GM19240 (cell line): ENCODE data around the gene BAIAP2L1.

ENCODE experiments used
- DNase-seq: peaks from one replicate; pipeline ENCODE4 v3.0.0; 2011; ENCODE audit warnings: low spot score; ENCODE audit not compliant: insufficient read length

The BAIAP2L1 gene

DNA sequence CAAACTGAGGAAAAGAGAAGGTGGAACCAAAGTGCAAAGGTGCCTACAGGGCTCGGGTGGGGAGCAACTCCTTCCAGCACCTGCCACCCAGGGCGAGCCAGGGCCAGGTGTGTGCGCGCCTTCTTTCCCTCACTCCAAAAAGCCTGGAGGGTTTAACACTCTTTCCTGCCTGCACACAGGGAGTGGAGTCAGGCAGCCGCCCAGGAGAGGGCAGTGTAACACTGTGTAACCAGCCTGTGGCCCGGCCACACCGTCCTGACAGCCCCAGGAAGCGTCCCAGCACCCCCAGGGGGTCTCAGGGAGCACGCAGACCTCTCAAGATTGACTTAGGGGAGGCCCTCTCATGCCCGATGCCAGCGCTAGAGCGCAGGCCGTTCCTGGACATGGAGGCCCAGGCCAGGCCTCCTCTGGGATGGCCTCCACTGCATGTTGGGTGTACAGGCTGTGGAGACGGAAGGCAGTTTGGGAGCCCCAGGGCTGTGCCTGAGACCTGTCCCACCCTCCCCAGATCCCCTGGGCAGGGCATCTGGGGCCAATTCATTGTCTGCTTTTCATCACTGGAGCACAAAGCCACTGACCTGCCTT, 106.0 kb downstream of the BAIAP2L1 start:
- DNase-seq = peak; percentile 66

DNA sequence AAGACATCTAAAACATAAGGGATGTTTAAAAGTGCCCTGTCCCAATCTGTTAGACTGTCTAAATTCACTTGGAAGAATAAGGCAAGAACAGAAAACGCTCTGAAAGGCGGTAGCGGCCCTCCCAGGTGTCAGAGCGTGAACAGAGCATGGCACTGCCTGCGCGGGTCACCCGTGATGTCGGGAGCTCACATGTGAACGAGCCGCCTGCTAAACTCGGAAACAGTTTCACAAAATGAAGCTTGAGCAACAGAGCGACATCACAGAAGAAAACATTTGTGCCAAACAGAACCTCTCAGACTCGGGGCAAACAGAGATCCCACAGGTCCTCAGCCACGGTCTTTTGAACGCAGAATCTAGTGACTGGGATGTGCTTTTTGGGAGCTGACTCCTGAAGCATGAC, 106.6 kb downstream of the BAIAP2L1 start:
- no peak for DNase-seq

DNA sequence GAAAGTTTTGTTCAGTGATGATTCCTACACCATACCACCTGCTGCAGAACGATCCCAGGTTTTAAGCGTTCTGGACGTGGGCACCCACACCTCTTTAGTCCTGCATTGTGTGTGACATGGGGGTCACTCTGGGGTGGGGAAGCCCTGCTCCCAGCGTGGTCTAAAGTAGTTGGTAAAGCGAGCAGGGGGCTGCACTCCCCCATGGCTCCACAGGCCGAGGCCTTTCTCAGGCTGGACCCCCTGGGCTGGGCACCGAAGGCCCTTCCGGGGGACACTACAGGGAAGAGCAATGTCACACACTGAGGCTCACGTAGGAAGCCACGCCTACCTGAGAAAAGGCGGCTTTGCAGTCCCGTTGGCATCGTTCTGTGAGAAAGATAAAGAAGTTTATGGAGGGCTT, 107.1 kb downstream of the BAIAP2L1 start:
- no peak for DNase-seq

DNA sequence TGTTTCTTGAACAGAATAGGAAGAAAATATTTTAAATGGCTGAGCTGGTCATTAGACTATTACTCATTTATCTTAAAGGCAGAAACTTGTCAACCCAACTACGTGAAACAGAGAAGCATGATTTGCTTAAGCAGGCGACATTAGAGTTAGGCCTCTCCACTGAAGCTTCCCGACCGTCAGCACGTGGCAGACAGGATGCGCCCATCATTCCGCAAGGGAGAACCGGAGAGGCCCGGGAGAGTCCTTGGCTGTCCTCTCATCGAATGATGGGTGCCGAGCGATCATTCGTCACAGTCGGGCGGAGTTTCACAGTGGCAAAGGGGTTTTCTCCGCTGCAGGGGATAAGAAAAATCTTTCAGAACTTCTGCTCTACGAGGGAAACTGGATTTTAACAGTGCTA, 107.6 kb downstream of the BAIAP2L1 start:
- no peak for DNase-seq

DNA sequence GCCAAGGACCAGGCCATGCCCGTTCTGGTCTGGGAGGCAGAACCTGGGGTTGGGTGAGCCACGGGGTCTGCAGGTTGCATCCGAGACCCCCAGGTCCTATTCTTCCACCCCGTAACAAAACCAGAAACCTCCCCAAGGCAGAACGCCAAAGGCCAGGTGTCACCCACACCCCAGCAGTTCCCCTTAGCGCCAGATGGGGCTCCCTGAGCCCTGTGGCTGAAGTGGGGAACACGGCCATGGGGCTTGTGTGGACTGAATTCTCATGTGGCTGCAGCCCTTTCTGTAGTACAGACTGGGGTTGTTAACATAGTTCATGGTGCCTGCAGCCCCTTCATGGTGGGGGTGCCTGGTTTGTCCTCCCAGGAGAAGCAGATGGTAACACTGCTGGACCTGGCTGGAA, 109.2 kb downstream of the BAIAP2L1 start:
- no peak for DNase-seq

DNA sequence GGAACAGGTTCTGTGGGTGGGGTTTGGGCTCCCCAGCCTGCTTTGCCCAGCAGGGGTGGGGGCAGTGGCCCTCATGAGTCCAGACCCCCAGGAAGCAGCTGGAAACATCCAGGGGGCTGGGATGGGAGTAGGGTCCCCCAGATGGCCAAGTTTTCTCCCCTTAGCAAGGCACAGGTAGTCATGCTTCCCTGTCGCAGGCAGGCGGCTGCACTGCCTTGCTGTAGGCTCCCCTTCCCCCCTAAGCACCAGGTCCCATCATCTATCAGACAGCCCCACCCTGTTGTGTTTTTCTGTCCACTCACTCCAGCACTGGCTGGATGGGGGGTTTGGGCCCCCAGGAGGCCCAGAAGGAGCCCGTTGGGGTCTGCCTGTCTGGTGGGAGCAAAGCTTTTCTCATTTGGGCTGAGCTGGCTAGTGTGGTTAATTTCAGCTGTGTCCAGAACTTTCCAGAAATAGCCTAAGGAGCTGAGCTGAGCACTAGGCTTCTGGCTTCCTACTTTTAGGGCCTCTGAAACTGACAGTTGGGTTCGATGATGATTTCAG, 111.5 kb downstream of the BAIAP2L1 start:
- DNase-seq = no peak

DNA sequence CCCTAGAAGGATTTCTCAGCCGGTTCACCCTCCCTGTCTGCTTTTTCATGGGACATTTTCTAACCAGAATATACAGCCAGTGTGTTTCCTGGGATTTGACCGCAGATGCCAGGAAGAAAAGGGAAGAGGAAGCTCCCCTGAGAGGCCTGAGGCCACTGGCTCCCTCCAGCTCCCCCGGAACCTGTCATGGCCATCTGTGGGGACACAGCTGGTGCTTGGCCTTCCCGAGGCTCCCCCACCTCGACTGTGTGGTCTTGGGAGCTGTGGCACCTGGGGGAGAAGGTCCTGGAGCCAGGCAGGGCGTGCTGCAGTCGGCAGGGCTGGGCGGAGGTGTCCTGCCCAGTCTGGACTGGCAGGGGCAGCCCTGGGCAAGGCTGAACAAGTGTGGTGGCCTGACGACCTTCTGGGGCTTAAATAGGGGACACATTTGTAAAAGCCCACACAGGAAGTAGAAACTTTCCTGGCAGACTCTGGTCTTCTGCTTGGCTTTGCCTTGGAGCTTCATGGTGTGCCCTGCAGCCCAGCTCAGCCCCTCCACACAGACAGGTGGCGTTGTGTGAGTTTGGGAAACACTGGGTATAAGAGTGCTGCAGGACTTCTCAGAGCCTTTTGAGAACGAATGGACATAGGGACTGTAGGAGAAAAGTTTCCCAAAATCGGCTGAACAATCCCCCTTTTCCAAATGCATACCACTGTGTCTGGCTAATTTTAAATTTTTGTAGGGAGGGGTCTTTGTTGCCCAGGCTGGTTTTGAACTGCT, 112.6 kb downstream of the BAIAP2L1 start:
- no peak for DNase-seq

DNA sequence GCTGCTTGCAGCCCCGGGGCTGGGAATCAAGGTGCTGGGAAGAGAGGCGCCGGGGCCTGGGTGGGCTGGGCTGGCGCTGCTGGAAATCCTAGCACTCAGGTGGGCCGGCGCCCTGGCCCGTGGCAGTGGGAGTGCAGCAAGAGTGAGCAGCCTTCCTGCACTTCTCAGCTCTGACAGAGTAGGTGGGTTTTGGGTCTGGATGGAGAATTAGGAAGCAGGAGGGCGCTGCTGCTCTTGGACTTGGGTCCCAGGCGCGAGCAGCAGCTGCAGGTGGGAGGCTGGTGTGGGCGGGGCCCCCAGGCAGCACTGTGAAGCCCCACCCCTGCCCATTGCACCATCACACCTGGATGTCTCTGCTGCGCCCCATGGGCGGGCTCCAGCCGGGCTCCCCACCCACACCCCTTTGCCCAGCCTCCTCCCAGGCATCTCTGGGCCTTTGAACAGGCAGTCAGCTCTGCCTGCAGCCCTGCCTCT, 113.4 kb downstream of the BAIAP2L1 start:
- no peak for DNase-seq

DNA sequence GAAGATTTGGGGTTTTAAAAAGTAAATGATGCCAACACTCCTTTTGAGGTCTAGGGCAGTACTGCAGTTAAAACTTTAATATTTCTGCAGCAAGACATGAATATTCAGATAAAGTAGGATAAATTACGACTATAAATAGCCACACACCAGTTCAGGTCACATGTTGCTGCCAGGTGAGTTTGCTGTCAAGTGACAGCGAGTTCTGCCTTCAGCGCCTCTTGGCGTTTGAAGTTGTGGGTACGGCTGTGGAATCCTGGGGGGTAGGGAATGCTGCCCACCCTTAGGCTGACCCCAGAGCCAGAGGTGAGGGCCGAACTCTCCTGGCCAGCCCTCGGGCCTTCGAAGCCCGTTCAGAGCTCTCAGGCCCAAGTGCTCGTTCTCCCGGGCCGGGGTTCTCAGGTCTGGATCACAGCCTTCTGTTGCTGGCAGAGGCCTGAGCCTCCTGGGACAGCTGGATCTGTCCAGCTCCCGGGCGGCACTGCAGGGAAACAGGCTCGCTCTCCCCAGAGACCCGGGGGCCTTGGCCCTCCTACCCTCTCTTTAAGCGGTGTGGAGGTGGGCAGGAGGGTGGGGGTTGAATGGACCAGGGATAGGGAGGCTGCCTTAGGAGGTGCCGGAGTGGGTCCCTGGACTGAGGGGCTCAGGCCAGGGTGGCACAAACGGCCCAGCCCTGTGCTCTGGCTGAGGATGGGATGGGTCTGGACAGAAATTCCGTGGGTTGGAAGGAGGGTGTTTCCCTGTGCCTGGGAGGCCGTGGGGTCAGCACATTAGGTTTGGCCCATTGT, 114.0 kb downstream of the BAIAP2L1 start:
- no peak for DNase-seq

DNA sequence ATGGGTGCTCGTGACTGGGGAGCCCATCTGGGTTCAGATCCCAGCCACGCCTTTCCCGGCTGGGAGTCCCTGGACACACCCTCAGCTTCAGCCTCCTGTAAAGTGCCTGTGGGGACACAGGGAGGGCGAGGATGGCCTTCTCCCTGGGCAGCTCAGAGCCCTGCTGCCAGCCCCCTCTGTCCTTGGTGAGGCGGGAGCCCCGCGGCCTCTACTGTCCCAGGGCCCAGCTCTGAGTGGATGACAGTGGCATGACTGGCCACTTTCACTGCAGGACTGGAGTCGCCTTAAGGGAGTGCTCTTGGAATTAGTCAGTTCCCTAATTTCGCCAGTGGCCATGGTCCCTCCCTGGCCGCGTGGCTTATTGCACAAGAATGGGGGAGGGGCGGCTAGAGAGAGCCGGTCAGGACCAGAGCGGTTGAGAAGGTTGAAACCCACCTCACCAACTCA, 114.8 kb downstream of the BAIAP2L1 start:
- no peak for DNase-seq

DNA sequence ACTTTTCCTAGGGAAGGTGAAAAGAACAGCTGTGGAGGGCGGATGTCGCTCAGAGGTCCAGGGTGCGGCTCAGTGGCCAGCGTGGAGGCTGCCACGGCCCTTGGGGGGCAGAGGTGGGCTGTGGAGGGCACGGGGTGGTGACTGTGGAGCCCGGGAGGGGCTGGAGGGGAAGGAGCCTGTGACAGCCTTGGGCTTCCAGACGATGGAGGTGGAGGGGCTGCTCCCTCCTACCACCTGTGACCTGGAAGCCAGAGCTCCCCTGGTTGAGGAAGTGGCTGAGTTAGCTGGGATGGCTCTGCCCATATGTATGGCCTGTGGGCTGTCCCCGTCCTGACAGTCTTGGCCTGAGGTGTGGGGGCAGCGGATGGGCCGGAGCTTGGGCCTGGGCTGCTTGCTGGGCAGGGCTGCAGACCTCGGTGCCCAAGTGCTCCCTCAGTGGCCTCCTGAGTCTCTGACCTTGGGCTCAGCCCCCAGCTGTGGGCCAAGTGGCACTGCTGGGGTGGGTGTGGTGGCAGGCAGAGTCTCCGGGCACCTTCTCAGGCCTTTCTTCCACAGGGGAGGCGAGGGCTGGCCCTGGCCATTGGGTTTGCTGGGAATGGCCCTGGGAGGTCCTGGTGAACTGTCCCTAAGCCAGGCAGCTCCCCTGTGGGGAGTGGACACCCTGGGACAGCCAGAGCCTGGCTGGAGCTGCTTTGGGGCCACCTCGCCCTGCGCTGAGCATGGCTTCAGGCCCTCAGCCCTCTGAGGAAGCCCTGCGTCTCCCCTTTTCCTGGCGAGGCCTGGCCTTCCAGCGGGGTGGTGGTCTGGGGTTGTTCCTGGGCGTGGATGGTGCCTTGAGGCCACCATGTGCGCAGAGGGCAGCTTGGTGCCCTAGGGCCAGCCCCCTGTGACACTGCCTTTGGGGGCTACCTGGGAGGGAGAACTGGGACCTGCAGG, 115.5 kb downstream of the BAIAP2L1 start:
- DNase-seq = no peak

DNA sequence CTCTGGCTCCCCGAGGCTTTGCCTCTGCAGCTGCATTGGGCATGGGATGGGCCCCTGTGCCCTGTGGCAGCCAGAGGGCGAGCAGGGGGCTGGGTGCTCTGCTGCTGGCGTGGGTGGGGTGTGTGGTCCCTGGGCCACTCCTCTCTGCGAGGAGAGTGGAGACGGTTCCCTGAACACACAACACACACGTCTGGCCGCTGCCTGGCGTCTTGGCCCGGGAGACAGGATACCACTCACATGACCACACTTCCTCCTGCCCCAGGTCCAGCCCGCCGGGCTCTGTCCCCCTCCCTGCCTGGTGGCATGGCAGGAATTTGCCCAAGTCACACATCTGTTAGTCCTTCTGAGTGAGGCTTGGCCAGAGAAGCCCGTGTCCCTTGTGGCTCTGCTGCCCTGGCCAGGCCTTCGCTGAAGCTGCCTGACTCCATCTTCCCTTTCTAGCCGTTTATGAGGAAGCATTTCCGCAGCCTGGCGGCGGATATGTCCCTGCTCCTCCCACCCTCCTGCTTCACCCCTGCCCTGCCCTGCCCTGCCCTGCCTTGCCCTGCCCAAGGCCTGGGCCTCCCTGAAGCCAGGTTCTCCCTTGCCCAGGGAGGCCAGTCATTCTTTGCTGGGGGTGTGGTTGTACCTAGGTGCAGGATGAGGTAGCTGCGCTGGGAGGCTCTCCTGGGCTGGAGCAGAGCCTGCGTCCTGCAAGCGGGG, 116.4 kb downstream of the BAIAP2L1 start:
- DNase-seq = no peak

DNA sequence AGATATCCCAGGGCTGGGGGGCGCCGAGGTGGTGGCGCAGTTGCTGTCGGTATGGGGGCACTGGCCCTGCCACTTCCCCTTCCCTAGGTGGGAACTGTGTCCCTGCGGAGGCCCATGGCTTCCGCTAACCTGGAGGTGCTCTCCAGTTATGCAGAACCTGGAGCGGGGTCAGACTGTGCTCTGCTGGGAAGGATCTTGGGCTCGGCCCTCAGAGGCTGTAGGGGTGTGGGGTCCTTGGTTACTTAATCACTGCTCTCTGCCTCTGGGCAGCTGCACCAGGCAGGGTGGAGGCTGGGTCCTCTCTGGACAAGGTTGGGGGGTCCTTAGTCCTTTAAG, 117.0 kb downstream of the BAIAP2L1 start:
- no peak for DNase-seq

DNA sequence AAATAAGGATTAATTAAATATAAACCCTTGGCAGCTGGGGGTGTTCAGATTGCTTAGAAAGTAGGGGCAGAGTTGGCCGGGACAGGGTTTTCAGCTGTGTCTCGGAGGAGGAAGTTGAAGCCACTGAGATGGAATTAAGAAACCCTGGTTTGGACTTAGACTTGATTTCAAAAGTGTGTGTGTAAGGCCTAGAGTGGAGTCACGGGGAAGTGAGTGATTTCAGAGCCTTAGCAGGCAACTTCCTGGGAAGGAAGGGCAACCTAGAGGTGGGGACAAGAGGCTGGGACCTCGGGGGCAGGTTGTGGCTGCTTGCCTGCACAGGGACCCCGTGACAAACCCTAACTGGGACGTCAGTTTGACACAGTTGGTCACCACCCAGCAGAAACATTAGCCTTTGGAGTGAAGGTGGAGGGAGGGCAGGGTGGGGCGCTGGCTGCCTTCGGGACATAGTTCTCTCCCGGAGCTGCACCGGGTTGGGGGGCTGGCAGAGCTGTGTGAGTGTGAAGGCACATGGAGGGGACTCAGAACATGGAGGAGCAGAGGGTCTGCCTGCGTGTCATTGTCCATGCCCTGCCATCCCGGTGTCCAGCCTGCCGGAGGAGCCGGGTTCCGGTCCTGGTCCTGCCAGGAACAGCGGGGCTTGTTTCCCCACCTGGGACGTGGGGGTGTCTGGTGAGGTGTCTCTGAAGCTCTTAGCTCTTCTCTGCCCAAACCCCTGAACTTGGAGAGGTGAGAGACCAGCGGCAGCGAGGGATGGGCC, 117.6 kb downstream of the BAIAP2L1 start:
- no peak for DNase-seq

DNA sequence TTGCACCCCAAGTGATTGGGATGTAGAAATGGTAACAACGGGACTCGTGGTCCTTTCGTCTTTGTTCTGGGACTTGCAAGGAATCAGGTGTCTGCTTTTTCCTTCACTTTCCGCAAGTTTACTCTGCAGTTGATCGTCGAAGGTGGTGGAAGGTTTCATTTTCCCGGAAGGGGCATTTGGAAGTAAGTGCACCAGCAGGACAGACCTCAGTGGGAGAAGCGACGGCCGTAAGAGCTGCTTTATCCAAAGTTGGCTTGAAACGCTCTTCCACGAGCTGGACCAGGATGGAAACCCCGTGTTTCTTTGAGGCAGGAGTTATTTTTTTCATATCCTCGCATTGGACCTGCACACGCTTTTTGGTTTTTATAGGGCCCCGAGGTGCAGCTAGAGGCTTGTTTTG, 118.2 kb downstream of the BAIAP2L1 start:
- no peak for DNase-seq

DNA sequence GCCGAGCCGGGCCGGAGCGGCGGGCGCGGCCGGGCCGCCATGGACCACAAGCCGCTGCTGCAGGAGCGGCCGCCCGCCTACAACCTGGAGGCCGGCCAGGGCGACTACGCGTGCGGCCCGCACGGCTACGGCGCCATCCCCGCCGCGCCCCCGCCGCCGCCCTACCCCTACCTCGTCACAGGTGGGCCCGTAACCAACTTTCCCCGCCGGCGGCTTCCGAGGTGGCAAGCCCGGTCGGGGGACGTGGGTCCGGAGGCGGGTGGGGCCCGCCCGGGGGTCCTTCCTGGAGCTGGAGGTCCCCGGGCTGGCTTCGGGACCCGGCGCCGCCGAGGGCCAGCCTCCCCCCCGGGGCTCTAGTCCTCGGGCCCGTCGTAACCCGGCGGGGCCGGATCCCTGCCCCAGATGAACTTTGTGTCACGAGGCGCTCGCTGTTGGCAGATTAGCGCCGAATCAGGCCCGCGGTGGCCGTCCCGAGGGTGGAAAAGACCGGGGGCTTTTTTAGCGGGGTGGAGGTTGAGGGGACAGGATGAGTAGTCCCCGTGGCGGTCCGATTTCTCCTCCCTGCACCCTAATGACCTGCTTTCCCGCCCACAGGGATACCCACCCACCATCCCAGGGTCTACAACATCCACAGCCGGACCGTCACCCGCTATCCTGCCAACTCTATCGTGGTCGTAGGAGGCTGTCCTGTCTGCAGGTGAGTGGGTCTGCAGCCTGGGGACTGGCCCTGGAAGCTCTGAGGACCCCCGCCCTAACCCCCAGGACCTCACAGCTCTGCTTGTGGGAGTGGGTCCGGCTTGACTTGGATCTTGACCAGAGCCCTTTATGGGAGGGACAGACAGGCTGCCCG, 118.9 kb downstream of the BAIAP2L1 start:
- peak; percentile 33 for DNase-seq

DNA sequence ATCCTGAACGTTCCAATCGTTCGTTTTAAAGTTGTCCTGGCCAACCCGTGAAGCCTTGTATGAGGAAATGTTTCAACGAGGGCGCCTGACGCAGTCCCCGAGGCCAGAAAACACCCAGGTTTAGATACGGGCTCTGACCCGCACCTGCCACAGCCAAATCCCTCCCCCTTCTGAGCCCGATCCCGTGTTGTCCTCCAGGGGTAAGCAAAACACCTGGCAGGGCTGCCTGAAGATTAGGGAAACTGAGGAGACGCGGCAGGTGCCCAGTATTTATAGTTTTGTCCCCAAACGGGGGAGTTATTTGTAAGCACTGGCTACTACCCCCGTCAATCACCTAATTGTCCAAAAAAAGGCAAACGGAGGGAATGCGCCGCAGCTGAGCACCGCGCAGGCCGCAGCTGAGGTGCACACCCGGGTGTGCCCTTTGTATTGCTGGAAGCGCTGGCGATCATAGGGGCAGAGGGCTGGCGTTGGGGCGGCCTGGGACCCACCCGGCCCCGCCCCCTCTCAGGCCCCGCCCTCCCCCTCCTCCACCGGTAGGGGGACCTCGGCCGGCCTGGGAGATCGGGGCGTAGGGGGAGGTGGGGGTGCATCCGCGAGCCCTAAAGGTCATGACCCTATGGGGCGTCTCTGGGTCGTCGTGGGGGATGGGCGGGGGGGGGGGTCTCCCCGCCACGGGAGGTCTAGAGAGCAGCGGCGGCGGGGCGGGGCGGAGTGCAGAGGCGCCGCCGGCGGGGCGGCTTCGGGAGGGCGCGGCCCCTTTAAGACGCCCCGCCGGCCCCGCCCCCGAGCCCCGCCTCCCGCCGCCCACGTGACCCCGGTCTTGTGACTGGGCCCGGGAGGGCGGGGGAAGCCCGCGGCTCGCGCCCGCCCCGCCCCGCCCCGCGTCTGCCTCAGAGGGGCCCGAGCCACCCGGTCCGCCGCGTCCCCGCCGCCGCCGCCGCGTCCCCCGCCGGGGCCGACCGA, 119.8 kb downstream of the BAIAP2L1 start, which contains the start of gene BRI3:
Gene BRI3 (plus strand): TSS at position 896 of the 966 bp plus-strand sequence. CDS start 110 bp downstream, outside the sequence.
- DNase-seq = peak; percentile 92
